D721Med (cell line): ENCODE data around the gene NFYA.

Experiments used
- DNase-seq: peaks from one replicate; pipeline ENCODE4 v3.0.0; 2011; ENCODE audit warnings: low spot score; ENCODE audit not compliant: insufficient read length
- FAIRE-seq: peaks from 2 replicates; lab custom pipeline; 2011; peaks lifted over from hg19 to GRCh38; lab: Jason Lieb, UNC
- TF ChIP-seq, protein P1 (sequence below): IDR thresholded peaks from 2 replicates; pipeline ENCODE4 v1.5.1; 2012; ENCODE audit warnings: mild to moderate bottlenecking, control low read depth; ENCODE audit not compliant: insufficient read depth; ENCODE audit errors: missing control alignments

Gene NFYA

DNA sequence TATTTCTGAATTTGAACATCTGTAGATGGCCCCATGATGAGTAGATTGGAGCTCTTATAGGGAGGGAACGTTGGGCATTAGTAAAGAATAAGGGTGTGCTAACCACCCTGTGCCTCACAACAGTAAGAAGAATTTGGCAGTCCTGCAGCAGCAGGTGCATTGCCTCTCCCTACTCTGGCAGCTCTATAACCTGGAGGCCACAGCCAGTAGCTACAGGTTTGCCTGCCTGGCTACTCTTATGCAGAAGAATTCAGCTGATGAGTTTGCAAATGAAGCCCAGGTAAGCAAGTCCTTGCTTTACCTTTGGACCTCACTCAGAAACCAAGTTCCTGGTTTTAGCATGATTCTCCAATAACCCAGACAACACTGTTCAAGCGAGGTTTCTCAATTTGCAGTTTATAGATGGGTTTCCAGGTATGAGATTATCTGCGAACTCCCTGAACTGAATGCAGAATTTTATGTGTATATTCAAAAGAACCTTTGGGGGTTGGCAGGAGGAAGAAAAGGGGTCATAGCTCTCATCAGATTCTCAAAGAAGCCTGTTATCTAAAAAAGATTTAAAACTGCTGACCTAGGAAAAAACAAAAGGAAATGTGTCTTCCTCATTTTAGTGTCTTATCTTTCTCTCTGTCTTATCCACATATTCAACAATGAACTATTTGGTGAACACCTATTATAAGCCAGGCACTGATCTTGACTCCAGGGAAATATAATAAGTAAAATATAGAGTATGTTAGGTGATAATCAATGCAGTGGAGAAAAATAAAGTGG, 62.5 kb downstream of the NFYA start:
- no peak for FAIRE-seq
- TF ChIP-seq, protein P1, sequence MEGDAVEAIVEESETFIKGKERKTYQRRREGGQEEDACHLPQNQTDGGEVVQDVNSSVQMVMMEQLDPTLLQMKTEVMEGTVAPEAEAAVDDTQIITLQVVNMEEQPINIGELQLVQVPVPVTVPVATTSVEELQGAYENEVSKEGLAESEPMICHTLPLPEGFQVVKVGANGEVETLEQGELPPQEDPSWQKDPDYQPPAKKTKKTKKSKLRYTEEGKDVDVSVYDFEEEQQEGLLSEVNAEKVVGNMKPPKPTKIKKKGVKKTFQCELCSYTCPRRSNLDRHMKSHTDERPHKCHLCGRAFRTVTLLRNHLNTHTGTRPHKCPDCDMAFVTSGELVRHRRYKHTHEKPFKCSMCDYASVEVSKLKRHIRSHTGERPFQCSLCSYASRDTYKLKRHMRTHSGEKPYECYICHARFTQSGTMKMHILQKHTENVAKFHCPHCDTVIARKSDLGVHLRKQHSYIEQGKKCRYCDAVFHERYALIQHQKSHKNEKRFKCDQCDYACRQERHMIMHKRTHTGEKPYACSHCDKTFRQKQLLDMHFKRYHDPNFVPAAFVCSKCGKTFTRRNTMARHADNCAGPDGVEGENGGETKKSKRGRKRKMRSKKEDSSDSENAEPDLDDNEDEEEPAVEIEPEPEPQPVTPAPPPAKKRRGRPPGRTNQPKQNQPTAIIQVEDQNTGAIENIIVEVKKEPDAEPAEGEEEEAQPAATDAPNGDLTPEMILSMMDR = no peak
- no peak for DNase-seq

DNA sequence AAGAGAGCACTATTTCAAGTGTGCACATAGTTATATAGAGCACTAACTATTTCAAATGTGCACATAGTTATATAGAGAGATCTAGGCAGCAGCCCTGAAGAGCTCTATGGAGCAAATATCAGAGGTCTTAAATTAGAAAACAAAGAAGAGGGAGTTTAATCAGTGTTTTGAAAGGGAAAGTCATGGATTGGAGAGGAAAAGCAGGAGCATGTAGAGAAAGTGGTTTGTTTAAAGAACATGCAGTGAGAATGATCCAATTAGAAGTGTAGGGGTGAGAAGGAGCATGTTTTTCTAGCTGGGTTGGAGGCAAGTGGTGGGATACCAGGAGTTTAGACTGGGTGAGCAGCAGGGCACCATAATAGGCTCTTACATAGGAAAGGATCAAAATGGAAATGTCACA, 64.1 kb downstream of the NFYA start:
- DNase-seq (no peak), FAIRE-seq (no peak)
- TF ChIP-seq, protein P1 = no peak

DNA sequence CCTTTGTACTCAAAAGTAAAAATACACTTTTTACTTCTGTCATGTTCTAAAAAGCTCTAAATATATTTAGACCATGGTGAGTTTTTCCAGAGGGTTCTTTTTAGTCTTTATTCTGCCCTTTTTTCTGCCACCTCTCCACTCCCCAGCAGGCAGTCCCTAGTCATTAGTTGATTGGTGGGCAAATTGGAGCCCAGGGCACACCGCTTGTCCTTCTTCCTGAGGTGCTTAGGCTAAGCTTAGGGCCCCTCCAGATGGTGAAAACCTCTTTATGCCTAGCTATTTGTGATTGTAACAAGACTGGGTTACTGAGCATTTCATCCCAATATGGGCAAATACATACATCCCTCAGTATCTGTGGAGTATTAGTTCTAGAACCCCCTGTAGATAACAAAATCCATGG, 75.1 kb downstream of the NFYA start:
- TF ChIP-seq, protein P1 = no peak
- DNase-seq (no peak), FAIRE-seq (no peak)
